ENCODE results near the gene SATB1. TPM values are rescaled to one million over a fixed set of nuclear protein-coding genes. Genes with fewer than 3 reads are reported as not detected.

SATB1 gene
- total and polyA plus RNA-seq, 7 donors = 6.4 to 53.2 (median 34.0) TPM

DNA sequence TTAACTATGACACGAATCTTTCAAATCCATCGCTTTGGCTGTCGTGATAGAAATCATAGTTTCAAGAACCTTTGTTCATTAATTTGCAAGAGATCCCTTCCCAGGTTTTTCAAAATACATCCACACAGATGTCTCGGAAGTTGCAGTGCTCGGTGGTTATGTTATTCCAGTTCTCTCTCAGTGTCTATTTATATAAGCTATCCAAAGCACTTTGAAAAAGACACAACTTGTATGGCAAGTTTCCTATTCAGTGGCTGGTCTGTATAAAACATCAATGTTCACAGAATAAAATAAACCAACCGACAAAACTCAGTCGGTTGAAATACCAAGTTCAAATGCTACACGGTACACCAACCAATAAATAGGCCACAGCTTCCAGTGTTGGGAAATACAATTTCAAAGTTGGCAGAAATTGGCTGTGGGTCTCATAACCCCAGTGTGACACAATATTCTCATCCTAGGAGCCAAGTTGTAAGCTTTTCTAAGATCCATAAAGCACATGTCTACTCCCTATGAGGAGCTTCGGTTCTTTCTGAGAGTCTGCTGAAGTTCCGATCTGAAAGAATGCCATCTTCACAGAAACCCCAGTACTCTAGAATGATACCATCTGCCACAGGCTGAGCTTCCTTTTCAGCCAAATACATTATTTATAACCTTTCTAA is 23.7 kb downstream of the SATB1 start:
- peak overlapping the region; percentile 20 for H3K4me3 ChIP-seq
- 46 to 66% (median 51%) methylated on average over 10 of the region's 10 CpGs for WGBS, 3 donors
- H3K27ac ChIP-seq = peak overlapping the region; percentile 53
- no peaks in the 10 kb centered on the region for H3K27me3 ChIP-seq (ENCODE audit: insufficient read depth in 3 of 3, low read length in 2 of 3)
- intact Hi-C loops (cut with DNase I) = no loop called here
- TF ChIP-seq, protein P1, sequence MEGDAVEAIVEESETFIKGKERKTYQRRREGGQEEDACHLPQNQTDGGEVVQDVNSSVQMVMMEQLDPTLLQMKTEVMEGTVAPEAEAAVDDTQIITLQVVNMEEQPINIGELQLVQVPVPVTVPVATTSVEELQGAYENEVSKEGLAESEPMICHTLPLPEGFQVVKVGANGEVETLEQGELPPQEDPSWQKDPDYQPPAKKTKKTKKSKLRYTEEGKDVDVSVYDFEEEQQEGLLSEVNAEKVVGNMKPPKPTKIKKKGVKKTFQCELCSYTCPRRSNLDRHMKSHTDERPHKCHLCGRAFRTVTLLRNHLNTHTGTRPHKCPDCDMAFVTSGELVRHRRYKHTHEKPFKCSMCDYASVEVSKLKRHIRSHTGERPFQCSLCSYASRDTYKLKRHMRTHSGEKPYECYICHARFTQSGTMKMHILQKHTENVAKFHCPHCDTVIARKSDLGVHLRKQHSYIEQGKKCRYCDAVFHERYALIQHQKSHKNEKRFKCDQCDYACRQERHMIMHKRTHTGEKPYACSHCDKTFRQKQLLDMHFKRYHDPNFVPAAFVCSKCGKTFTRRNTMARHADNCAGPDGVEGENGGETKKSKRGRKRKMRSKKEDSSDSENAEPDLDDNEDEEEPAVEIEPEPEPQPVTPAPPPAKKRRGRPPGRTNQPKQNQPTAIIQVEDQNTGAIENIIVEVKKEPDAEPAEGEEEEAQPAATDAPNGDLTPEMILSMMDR (IDR thresholded peaks at IDR 0.05) = no peak
- no peak for DNase-seq
- no peaks in the 10 kb centered on the region for H3K9me3 ChIP-seq
- H3K36me3 ChIP-seq (ENCODE audit: insufficient read depth in 1 of 2, low read depth in 1 of 2) = peaks cover 0 to 9% of the 10 kb centered on the region in 2 donors
- peak; percentile 69 to 90 (median 75) for ATAC-seq
- peaks cover 25% of the 10 kb centered on the region for H3K4me1 ChIP-seq

- Histone ChIP-seq H3K4me3 (no peak overlapping the region), H3K9me3 (no peaks in the 10 kb centered on the region), H3K27me3 (ENCODE audit: insufficient read depth in 3 of 3, low read length in 2 of 3) (no peaks in the 10 kb centered on the region), H3K27ac (no peak overlapping the region), H3K4me1 (peaks cover 20% of the 10 kb centered on the region), H3K36me3 (ENCODE audit: insufficient read depth in 1 of 2, low read depth in 1 of 2) (peaks cover 2 to 37% of the 10 kb centered on the region in 2 donors)
- no peak for DNase-seq
- intact Hi-C loops (cut with DNase I) = no loop called here
- TF ChIP-seq, protein P1 (IDR thresholded peaks at IDR 0.05) = no peak
- no peak for ATAC-seq
- 95 to 97% (median 96%) methylated on average over 1 of the region's 1 CpG for WGBS, 3 donors
Measured at GRCh38 chr3:18398448-18398847, 26.7 kb downstream of the SATB1 start.

- ATAC-seq (no peak), DNase-seq (no peak)
- peaks cover 2 to 52% of the 10 kb centered on the region in 2 donors for H3K36me3 ChIP-seq (ENCODE audit: insufficient read depth in 1 of 2, low read depth in 1 of 2)
- TF ChIP-seq, protein P1 (IDR thresholded peaks at IDR 0.05) = no peak
- WGBS, 3 donors = 0 to 59% (median 0%) methylated on average over 1 of the region's 1 CpG
- H3K9me3 ChIP-seq = no peaks in the 10 kb centered on the region
- H3K27me3 ChIP-seq (ENCODE audit: insufficient read depth in 3 of 3, low read length in 2 of 3) = no peaks in the 10 kb centered on the region
- H3K4me3 ChIP-seq = no peak overlapping the region
- H3K27ac ChIP-seq = no peak overlapping the region
- intact Hi-C loops (cut with DNase I) = no loop called here
- H3K4me1 ChIP-seq = peaks cover 10% of the 10 kb centered on the region
Measured at GRCh38 chr3:18396428-18396827, 28.7 kb downstream of the SATB1 start.

DNA sequence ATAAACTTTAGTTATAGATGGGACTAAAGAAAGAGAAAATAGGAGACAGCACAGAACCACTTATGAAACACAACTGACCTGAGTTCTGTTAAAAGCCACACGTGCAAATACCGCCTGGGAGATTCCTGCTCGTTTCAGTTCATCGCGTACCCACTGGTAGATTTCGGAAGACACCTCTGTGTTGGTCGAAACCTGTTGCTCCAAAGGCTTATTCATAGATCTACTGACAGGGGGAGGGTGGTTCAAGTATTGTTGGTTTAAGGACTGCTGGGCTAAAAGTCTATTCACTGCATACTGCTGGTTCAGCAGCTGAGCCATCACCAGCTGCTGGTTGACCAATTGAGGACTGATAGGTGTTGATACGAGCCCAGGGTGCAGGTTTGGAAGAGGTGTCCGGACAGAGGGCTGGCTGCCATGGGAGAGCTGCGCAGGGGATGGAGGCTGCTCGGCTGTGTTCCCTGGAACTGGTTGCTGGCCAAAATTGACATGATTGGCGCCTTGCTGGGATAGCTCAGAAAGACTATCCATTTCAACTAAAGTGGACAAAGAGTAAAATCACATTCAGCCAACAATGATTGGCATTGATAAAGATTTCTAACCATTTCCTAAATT is 30.6 kb downstream of the SATB1 start:
- DNase-seq (no peak), ATAC-seq (peak in 1 of 4 donors; percentile 25)
- Histone ChIP-seq H3K27me3 (ENCODE audit: insufficient read depth in 3 of 3, low read length in 2 of 3) (no peaks in the 10 kb centered on the region), H3K36me3 (ENCODE audit: insufficient read depth in 1 of 2, low read depth in 1 of 2) (peaks cover 2 to 52% of the 10 kb centered on the region in 2 donors), H3K27ac (no peak overlapping the region), H3K4me3 (no peak overlapping the region), H3K9me3 (no peaks in the 10 kb centered on the region), H3K4me1 (no peaks in the 10 kb centered on the region)
- 80 to 94% (median 83%) methylated on average over 12 of the region's 12 CpGs for WGBS, 3 donors
- TF ChIP-seq, protein P1 (IDR thresholded peaks at IDR 0.05) = no peak
- intact Hi-C loops (cut with DNase I) = no loop called here
